Tibial nerve (tissue), 4 donors: Measurements from ENCODE around the gene ZNF580. TPM values are rescaled to one million over a fixed set of nuclear protein-coding genes. Genes with fewer than 3 reads are reported as not detected.

Experiments used
- DNase-seq, 2 donors: peaks; one replicate each; pipeline ENCODE4 v3.0.0-alpha.2; 2019; ENCODE audit warnings: low spot score in 2 of 2
- H3K27ac ChIP-seq, 4 donors: fragments of 200-600 bp; sonication (generic) in 3 of 4; one replicate each; pipeline ENCODE4 v1.5.1; 2017 to 2019; ENCODE audit warnings: mild to moderate bottlenecking in 1 of 4
- H3K27me3 ChIP-seq, 2 donors: fragments of 200-600 bp; sonication (generic) in 1 of 2; one replicate each; pipeline versions ENCODE4 v1.5.1 to v1.6.0; 2017 to 2019
- H3K36me3 ChIP-seq, 3 donors: fragments of 200-600 bp; sonication (generic); one replicate each; pipeline ENCODE4 v1.5.1; 2018 to 2019
- H3K4me1 ChIP-seq, 4 donors: fragments of 200-600 bp; sonication (generic) in 3 of 4; one replicate each; pipeline ENCODE4 v1.5.1; 2017 to 2019
- H3K4me3 ChIP-seq, 4 donors: fragments of 200-600 bp; sonication (generic) in 3 of 4; one replicate each; pipeline ENCODE4 v1.5.1; 2017 to 2019; ENCODE audit warnings: mild to moderate bottlenecking in 1 of 4, moderate library complexity in 1 of 4
- H3K9me3 ChIP-seq, 4 donors: fragments of 200-600 bp; sonication (generic) in 3 of 4; one replicate each; pipeline ENCODE4 v1.5.1; 2017 to 2019
- EP300 ChIP-seq, 2 donors: sonication (generic); formaldehyde crosslinking; IDR thresholded peaks; one replicate each; pipeline ENCODE4 v1.6.1; 2017; ENCODE audit warnings: antibody characterized with exemption in 2 of 2, mild to moderate bottlenecking in 1 of 2
- POLR2A ChIP-seq, 2 donors: fragments of 450-650 bp; IDR thresholded peaks; one replicate each; pipeline ENCODE4 v1.6.1; 2017; ENCODE audit warnings: antibody characterized with exemption in 2 of 2, mild to moderate bottlenecking in 2 of 2, moderate library complexity in 2 of 2
- WGBS, 2 donors: methylation state at CpG; one replicate each; pipeline ENCODE4 v1.1.5; 2018; 5-methylcytosine and 5-hydroxymethylcytosine counted together
- total RNA-seq, 4 donors: library from RNA; depleted of rRNA; stranded (reverse); fragments of >200 nt; gene quantifications; one replicate each; pipeline ENCODE4 v1.1.0, GENCODE V29; 2016
- TF ChIP-seq, protein P1 (sequence below), 5 experiments: fragments of 200-600 bp in 3 of 5; fragments of 450-650 bp in 2 of 5; sonication (generic) in 3 of 5; IDR thresholded peaks; one replicate each; pipeline ENCODE4 v1.5.1; 2016 to 2019; ENCODE audit warnings: antibody characterized with exemption in 5 of 5, mild to moderate bottlenecking in 3 of 5, moderate library complexity in 2 of 5

The ZNF580 gene
- total RNA-seq, 4 donors from 2014 or later: 24.1 to 67.5 (median 35.0) TPM

DNA sequence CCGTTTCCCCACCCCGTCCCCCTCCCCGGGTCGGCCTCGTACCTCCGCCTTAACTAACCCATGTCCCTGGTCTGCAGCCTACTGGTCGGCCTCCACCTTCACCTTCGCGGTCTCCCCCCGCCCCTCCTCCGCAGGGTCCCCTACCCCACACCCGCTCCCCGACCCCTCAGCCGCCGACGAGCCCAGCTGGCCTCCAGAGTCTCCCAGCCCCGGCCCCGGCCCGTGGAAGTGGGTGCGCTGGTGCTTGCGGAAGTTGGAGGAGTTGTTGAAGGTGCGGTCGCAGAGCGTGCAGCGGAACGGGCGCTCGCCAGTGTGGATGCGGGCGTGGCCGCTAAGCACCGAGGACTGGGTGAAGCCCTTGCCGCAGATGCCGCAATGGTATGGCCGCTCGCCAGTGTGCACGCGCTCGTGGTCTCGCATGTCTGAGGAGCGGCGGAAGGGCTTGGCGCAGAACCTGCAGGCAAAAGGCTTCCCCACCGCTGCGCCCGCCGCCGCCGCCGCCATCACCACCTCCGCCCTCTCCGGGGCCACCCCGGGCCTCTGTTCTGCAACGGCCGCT is 19.1 kb upstream of the ZNF580 start:
- no peak overlapping the region for H3K4me3 ChIP-seq
- H3K27me3 ChIP-seq: no peaks in the 10 kb centered on the region
- TF ChIP-seq POLR2A (IDR thresholded peaks at IDR 0.05): no peak
- TF ChIP-seq EP300 (IDR thresholded peaks at IDR 0.05): no peak
- TF ChIP-seq, protein P1, sequence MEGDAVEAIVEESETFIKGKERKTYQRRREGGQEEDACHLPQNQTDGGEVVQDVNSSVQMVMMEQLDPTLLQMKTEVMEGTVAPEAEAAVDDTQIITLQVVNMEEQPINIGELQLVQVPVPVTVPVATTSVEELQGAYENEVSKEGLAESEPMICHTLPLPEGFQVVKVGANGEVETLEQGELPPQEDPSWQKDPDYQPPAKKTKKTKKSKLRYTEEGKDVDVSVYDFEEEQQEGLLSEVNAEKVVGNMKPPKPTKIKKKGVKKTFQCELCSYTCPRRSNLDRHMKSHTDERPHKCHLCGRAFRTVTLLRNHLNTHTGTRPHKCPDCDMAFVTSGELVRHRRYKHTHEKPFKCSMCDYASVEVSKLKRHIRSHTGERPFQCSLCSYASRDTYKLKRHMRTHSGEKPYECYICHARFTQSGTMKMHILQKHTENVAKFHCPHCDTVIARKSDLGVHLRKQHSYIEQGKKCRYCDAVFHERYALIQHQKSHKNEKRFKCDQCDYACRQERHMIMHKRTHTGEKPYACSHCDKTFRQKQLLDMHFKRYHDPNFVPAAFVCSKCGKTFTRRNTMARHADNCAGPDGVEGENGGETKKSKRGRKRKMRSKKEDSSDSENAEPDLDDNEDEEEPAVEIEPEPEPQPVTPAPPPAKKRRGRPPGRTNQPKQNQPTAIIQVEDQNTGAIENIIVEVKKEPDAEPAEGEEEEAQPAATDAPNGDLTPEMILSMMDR (IDR thresholded peaks at IDR 0.05): no peak
- H3K36me3 ChIP-seq: peaks cover 0 to 44% (median 4%) of the 10 kb centered on the region in 3 donors
- no peak overlapping the region for H3K27ac ChIP-seq
- DNase-seq: no peak
- no peaks in the 10 kb centered on the region for H3K9me3 ChIP-seq
- H3K4me1 ChIP-seq: peaks cover 4 to 22% (median 6%) of the 10 kb centered on the region in 4 donors
- 94 to 95% methylated on average over 38 to 55 of the region's 55 CpGs for WGBS, 2 donors

DNA sequence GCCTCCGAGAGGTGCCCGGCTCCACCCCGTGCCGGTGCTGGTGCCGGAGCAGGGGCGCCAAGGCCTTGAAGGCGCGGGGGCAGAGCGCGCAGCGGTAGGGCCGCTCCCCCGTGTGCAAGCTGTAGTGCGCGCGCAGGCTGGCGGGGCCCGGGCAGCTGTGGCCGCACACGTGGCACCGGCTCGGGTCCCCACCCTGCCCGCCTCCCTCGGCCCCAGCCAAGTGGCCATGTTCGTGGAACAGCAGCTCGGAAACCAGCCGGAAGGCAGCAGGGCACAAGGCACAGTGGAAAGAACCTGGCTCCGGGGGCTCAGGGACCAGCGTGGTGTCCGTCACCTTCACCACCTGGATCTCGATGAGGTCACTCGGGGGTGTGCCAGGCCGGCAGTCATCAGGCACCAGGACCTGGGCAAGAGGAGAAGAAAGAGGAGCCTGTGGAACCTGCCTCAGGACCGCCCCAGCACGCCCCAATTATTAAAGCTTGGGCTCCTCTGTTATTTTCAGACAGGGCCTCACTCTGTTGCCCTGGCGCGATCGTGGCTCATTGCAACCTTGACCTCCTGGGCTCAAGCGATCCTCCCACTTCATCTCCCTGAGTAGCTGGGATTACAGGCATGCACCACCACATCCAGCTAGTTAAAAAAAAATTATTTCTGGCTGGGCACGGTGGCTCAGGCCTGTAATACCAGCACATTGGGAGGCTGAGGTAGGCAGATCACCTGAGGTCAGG is 18.4 kb upstream of the ZNF580 start:
- Histone ChIP-seq H3K27me3 (no peaks in the 10 kb centered on the region), H3K9me3 (no peaks in the 10 kb centered on the region), H3K36me3 (peaks cover 0 to 38% (median 4%) of the 10 kb centered on the region in 3 donors), H3K4me3 (no peak overlapping the region), H3K4me1 (peaks cover 4 to 22% (median 6%) of the 10 kb centered on the region in 4 donors), H3K27ac (no peak overlapping the region)
- no peak for TF ChIP-seq EP300 (IDR thresholded peaks at IDR 0.05)
- TF ChIP-seq, protein P1 (IDR thresholded peaks at IDR 0.05): no peak
- no peak for TF ChIP-seq POLR2A (IDR thresholded peaks at IDR 0.05)
- 86 to 94% methylated on average over 13 to 36 of the region's 40 CpGs for WGBS, 2 donors
- DNase-seq: no peak

DNA sequence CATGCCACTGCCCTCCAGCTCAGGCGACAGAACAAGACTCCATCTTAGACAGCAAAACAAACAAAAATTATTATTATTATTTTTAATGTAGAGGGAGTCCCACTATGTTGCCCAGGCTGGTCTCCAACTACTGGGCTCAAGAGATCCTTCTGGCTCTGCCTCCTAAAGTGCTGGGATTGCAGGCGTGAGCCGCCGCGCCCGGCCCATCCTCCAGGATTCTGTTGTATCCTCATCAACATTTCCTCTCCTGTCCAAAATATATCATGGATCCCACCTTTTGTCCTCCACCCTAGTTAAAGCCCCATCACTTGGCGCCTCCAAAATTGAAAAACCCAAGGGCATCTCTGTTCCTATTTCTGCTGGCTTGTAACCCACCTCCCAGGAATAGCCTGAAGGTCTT is 17.7 kb upstream of the ZNF580 start:
- Histone ChIP-seq H3K27me3 (no peaks in the 10 kb centered on the region), H3K4me1 (peaks cover 4 to 22% (median 6%) of the 10 kb centered on the region in 4 donors), H3K9me3 (no peaks in the 10 kb centered on the region), H3K4me3 (no peak overlapping the region), H3K36me3 (peaks cover 0 to 31% (median 4%) of the 10 kb centered on the region in 3 donors), H3K27ac (peak overlapping the region in 3 of 4 donors; percentile 90 to 99 (median 96))
- DNase-seq: no peak
- WGBS, 2 donors: 94 to 95% methylated on average over 7 of the region's 7 CpGs
- TF ChIP-seq POLR2A (IDR thresholded peaks at IDR 0.05) (no peak), EP300 (IDR thresholded peaks at IDR 0.05) (no peak)
- TF ChIP-seq, protein P1 (IDR thresholded peaks at IDR 0.05): no peak

DNA sequence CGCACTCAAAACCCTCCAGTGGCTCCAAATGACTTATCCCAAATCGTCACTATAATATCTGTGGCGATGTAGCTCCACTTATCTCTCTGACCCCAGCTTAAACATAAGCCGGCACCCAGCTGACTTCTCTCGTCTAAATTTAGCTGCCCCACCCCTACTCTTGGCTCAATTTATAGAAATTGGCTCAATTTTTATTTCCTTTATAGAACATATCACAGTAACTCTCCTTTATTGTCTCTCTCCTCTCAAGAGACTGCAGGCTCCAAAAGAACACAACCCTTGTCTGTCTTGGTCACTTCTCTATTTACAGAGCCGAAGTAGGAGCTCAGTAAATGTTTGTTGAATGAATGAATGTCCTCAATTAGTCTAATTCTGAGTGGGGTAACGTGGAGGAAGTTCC is 17.2 kb upstream of the ZNF580 start:
- no peak for DNase-seq
- peak overlapping the region; percentile 89 to 99 (median 93) for H3K27ac ChIP-seq
- 54 to 61% methylated on average over 7 of the region's 7 CpGs for WGBS, 2 donors
- TF ChIP-seq EP300 (IDR thresholded peaks at IDR 0.05) (no peak), POLR2A (IDR thresholded peaks at IDR 0.05) (no peak)
- TF ChIP-seq, protein P1 (IDR thresholded peaks at IDR 0.05): no peak
- peak overlapping the region in 3 of 4 donors; percentile 12 to 71 (median 46) for H3K4me3 ChIP-seq
- peaks cover 4 to 22% (median 6%) of the 10 kb centered on the region in 4 donors for H3K4me1 ChIP-seq
- peaks cover 0 to 30% (median 4%) of the 10 kb centered on the region in 3 donors for H3K36me3 ChIP-seq
- H3K9me3 ChIP-seq: no peaks in the 10 kb centered on the region
- H3K27me3 ChIP-seq: no peaks in the 10 kb centered on the region
